ENCODE measurements around the gene EFCAB11.
A peak's percentile ranks its signal among the peaks of the same experiment; 100 is the strongest.

The EFCAB11 gene, protein sequence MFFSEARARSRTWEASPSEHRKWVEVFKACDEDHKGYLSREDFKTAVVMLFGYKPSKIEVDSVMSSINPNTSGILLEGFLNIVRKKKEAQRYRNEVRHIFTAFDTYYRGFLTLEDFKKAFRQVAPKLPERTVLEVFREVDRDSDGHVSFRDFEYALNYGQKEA

DNA sequence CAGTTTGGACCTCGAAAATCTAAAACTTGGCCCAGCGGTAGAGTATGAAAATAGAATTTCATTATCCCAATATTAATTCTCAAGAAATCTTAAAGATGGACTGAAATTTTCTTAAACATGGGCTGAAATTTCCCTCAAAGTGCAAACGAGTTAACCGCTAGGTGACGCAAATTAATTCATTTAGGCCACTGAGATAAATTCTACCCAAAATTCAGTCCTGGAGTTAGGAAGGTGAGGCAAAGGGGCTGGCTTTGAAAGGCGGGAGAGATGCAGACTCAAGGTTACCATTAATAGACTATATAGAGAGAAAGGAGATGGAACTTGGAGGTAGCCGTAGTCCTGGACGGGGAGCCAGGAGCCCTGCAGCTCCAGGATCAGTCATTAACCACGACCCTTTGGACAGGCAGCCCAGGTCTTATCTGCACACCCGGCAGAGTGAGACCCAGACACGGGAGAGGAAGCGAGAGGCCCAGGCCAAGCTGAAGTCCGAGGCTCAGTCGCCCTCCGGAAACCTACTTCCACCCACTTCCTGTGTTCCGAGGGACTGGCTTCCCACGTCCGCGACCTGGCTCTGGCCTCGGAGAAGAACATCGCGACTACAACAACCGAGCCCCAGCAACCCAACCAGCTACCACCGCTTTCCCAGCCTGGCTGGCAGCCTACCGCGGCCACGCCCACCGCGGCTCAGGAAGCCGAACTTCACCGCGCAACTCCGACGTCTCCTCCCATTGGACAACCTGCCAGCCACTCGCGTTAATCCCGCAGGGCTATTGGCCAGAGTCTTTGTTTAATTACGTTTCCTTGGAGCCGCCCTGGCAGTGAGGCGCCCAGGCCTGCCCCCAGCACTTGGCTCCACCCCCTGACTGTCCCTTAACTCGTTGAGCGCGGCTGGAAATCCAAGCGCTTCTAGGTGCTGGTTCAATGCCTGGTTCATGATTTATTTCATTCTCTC, at the start of gene EFCAB11:
Gene EFCAB11 (minus strand): TSS at position 661 of the 952 bp plus-strand sequence. CDS start 70 bp downstream, at position 591.
- DNase-seq, result peak; percentile 86 to 87

DNA sequence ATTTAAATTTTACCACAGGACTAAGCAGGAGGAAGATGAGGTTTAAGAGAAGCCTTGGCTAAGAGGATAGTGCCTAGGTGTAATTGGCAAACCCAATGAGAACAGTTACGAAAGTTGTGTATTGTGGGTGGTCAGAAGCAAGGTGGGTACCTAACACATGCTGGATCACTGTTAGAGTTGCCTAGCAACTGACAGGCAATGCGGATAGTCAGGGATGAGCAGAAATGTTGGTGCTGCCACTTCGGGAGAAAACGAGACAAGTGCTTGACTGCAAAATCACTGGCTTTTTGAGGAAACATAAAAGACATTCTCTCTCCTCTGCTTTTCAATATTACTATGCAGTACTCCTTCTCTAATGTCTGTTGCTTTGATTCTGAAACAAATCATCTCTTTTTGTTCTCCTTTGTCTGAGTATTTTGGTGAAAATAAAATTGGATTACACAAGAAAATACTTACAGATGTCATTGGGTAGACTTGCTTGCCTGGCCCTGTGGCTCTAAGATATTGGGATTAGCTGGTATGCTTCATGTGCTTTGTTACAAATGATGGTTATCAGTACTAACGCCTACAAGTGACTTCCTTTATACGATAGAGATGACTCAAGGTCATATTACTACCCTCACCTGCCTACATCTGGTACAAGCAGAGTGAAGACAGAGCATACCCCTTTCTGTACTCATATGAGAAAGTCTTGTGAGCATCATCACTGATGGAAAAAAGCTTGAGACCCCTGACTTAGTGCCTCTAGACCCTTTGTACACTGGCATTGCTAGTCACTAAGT, 49.2 kb upstream of the EFCAB11 start:
- no peak for DNase-seq

DNA sequence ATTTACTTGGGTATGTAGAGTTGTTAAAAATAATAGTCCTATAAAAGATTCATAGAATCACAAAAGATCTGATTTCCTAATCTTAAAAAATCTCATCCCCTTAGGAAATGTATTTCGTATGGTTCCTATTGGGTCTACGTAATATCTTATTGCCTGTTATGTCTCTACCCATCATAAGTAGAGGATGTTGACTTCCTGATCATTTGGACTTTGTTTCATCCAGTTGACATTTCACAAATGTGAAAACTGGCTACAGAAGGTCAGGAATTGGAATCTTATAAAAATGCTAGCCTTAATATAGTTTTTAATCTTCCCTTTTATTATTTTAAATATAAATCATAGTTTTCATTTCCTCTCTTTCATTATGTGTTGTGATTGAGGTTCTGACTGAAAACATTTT, 46.4 kb upstream of the EFCAB11 start:
- no peak for DNase-seq

DNA sequence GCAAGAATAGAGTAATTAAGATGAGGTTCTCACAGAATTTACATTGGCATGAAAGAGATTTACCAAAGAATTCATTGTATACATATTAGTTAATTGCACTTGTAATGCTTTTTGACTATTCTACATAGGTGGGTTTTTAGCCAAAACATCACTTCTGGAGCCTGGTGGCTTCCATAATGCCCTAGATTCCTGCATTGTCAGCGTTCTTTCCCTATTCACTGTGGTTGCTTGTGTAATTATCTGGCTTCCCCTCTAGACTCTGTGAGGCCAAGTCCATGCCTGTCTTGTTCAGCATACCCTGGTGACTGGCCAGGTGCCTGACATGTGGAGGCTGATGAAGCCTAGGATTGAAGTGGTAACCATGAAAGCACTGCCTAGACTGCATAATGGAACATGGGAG, 42.4 kb upstream of the EFCAB11 start:
- DNase-seq, result no peak

DNA sequence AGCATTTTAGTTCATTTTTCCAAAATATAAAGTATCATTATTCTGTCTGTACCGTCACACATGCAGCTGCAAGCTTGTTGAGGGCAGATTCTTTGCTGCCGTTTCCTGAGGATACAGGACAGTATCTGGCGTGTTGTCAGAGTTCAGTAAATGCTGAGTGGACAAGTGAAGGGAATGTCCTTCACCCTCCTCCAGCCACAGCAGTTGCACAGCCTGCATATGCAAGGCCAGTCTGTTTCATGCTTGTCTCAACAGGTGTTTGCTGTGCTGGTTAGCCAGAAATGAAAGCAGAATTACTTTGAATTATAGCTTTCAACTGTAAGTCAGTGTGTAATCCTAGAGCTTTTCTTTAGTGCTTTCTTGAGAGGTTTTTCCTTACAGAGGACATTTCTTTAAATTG, 37.7 kb upstream of the EFCAB11 start:
- no peak for DNase-seq

DNA sequence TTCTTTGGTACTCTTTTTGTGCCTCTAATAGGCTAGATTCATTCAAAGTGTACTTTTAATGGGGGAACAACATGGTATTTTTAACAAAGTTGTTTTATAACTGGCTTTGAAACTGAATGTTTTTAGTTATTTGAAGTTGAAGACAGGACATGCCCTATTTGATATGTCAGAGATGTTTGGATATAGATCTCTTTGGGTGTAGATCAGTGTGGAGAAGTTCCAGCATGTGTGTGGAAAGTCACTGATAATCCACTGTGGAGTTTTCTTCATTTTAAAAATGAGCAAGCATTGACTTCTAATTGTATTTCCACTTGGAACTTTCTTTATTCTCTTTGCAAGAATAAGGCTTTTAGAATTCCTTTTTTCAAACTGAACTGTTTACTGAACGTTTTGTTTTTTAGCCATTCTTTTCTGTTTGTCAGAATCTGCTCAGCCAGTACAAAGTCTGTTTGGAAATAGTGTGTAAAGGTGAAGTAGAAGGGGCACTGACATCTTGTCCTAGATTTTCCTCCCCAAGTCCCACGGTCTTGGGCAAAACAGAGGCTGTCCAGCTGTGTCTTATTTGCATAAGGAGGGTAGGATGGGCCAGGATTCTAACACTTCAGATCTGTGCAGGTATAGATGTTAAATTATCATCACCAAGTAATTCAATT, 36.2 kb upstream of the EFCAB11 start:
- no peak for DNase-seq

DNA sequence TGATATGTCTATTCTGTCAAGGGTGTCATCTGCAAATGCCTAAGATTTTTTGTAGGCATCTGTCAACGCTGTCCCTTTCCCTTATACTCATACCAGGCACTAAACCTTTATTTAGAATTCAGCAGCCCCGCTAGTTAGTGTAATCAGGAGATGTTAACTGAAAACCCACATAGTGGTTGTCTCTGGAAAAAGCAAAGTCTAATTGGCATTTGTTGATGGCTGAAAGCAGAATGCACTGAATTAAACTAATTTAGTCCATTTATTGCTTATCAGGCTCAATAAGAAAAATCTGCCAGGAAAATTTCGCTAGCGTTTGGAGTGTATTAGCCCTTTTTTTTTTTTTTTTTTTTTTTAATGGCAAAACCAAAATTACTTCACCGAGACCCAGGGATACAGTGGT, 35.7 kb upstream of the EFCAB11 start:
- no peak for DNase-seq

DNA sequence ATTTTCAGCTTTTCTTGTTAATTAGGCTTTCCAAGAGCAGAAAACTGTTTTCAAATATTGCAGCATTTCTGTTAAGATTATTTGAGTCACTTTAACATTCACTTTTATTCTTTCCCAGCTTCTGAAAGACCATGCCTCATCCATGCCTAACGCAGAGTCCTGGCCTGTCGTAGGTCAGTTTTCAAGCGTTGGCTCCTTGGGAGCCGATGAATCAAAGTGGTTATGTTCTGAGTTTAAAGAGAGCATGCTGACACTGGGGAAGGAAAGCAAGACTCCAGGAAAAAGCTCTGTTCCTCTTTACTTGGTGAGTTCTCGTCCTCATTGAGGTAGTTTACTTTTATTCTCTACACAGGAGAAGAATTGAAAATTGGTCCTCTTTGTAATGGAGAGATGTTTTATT, 34.3 kb upstream of the EFCAB11 start:
- DNase-seq, result no peak

DNA sequence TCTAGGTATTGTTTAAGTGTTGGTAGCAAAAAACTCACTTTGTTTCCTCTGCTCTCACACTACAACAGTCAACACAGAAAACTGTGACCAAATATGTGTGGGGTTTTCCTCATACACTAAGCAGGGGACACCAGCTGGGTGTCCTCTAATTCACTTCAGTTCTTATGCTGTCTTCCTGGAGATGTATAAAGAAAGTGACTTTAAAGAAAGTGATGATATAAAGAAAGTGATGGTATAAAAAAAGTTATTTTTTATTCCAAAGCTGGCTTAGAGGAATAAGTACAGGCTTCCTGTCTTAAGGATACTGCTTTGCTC, 32.6 kb upstream of the EFCAB11 start:
- no peak for DNase-seq

DNA sequence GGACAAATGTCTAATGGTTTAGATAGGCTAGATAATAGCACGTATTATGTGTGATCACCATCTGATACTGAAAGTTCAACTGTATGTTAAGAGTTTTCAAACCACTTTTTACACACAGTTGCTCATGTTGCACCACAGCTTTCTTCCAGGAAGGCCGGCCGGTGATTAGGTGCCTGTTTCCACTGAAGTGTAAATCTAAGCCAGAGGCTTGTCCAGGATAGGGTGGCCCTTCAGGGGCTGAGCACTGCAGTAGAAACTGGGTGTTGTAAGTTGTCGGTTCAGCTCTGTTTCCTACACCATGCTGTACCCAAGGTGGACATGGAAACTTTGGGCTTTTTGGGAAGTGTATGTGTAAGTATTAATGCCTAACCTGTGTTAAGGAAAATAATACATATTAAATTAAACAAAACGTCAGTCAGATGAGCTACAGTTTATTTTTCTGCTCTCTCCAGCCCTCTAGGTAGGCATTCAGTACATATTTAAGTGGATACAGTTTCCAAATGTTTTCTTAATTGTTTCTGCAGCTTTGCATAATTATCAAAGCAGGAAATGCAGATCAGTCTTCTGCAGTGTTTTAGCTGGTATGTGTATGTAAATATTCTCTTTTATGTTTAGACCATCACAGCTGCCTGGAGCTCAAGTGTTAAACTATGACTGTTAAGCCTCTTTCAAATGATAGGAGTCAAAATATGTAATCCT, 32.1 kb upstream of the EFCAB11 start:
- DNase-seq, result no peak

DNA sequence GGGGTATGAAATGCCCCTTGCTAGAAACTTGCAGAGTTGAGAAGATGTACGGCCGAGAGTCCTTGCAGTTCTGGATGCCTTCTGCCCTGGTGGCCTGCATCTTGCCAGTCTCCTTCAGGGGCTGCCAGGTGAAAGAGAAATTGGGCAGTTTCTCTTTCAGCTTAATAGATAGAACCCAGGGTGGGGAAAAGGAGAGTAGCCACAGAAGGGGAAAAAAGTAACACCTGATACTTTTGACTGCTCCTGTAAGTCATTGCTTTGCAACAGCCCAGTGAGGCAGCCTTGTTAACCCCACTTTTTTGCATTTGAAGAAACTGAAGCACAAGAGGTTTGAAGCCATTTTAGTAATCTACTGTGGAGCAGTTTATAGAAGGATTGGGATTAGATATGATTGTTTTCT, 28.8 kb upstream of the EFCAB11 start:
- DNase-seq, result no peak

DNA sequence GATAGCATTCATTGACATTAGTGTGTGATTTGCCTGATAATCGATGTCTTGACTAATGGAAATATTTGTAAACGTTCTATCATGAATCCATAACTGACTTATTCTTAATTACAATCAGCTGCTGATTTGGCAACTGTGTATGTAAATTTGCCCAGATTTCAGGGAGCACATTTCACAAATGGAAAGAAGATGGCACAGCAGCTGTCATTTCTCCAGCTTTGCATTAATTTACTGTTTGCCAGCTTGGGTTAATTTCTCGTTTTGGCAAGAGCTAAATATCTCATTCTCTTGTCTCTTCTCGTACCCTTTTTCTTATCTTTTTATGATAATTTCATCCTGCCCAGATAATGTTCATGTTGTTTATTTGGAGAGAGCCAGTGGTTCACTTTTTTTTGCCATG, 24.1 kb upstream of the EFCAB11 start:
- DNase-seq, result no peak

DNA sequence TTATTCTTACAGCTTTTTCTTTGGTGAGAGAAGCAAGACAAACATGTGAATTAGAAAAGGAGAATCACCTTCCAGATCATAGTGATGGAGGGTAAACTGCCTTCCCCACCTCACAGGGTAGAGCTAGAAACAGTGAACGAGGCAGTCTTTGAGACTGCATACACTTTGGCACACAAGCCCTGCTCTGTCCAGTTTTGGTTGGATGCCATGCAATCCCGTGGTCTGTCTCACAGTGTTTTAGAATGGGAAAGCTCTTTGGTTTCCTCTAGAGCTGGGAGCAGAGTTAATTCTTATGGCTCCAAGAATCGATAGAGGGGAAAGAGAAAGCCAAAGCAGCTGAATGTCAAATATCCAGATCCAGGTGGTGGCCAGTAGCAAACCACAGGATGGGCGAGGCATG, 23.1 kb upstream of the EFCAB11 start:
- no peak for DNase-seq

DNA sequence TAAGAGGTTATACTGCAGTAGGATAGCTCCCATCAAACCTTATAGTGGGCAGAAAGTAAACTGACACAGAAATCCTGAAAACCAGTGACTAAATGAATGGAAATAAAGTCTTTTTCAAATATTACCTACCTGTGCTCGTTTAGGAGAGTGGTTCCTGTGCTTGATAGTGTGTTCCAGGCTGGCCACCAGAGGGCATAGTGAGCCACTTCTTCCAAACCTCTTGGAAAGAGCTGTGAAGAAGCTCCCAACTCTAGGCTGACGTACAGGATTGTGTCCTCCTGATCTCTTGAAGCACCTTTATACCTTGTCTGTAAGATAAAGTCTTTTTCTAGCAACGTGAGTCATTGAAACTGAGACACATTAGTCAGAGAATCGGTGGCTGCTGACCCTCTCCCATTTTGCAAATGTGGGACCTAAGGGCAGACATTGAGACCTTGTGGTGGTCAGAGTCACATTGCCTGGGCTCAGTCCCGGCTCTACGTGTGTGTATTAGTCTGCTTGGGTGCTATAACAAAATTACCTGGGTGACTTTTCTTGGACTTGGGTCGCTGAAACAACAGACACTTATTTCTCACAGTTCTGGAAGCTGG, 18.8 kb upstream of the EFCAB11 start:
- peak; percentile 29 to 39 for DNase-seq

DNA sequence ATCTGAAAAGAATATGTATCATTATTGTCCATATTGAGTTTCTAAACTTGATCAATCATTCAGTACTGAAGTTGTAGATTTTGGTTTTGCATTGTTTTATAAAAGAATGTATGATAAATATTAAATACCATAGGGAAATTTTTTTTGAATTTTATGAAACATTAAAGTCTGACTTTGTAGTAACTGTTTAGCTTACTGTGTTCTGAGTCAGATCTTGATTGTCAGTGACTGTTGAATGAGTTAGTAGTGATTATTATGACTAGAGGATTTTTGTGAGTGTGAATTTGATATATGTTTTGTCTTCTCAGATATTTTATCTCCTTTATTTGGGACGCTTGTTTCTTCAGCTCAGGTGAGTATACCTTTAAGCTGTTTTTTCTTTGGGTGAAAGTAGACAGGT, 11.3 kb upstream of the EFCAB11 start:
- no peak for DNase-seq

DNA sequence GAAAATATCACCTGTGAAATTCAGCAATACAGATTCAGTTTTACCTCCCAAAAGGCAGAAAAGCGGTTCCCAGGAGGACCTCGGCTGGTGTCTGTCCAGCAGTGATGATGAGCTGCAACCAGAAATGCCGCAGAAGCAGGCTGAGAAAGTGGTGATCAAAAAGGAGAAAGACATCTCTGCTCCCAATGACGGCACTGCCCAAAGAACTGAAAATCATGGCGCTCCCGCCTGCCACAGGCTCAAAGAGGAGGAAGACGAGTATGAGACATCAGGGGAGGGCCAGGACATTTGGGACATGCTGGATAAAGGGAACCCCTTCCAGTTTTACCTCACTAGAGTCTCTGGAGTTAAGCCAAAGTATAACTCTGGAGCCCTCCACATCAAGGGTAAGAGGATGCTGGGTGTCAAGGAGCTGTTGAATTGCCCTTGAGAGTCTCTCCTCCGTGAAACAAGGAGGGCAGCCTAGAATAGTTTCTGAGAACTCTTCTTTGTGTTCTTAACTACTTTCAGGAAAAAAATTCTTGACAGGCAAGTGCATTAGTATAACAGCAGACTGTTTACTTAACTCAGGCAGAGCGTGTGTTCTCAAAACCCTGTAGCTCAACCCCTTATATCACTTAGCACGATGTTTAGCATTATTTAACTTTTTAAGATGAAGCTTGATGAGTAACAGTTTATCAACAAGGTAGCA, 8.9 kb upstream of the EFCAB11 start:
- DNase-seq, result no peak

DNA sequence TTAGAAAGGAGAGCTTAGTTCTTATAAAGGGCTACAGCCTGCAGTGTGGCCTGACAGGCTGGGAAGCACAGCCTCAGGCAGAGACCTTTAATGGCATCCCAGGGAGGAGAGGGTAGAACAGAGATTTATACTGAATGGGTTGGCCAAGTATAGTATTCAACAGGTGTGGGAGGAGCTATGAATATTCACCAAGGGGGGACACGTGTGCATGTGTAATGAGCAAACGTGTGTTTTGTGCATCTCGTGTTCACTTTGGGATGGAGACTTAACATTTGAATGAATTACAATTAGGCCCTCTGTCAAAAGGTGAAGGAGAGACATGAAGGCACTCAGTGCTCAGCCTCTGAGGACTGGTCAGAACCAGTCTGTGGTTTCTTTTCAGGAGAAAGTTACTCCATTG, 6.4 kb upstream of the EFCAB11 start:
- DNase-seq, result no peak

DNA sequence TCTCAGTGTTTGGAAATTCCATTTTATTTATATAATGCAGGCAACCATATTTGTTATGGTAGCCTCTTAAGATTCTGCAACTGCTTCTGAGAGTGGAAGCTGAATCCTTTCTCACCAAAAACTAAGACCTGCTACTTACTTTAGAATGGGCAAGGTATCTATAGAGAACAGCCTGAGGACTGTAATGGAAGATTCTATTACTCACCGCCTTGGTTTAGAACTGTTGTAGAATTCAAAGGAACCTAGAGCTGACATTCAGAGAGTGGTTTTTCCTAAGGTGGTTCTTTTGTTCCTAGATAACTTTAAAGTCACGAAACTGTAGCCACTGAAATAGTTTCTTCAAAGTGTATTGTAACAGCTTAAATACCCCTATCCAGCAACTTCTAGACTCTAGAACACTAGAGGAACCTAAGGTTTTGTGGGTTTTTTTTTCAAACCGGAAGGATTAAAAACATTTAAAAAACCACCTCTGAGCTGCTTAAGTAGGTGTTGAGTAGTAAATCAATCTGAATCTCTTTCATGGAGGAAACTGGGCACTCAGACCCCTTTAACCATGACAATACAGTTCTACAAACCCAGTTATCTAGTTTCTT, 5.4 kb upstream of the EFCAB11 start:
- DNase-seq, result no peak

DNA sequence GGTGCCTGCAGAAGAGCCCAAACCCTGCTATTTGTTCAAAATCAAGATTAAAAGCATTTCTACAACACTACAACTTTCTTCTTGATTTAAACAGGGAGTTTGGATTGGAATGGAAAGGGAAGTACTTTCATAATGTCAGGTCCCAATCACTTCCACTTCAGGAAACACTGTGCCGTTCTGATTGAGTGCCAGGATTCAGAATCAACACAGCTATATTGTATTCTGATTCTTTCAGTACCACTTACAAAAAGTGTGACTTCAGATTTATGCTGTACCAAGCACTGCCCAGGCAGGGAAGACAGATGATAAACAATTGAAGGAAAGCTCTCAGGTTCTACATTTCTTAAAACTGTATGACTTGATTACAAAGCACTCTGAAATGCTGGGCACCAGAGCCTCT, 4.4 kb upstream of the EFCAB11 start:
- DNase-seq, result no peak

DNA sequence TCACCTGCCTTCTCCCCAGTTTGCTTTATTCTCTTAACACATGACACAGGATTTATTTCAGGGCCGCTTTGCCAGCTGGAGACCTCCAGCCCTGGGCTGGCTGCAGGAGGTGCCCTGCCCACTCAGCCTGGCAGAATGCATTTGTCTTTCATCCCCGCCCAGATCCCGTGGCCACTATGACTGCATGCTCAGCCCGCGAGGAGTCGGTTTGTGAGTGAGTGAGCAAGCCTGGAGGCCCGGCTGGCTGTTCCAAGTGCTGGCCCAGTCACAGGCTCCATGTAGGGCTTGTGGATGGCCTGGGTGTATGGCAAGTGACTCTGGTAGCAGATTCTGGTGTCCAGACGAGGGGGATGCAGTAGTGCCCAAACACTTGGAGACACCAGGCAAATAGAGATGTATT, 3.3 kb upstream of the EFCAB11 start:
- no peak for DNase-seq

DNA sequence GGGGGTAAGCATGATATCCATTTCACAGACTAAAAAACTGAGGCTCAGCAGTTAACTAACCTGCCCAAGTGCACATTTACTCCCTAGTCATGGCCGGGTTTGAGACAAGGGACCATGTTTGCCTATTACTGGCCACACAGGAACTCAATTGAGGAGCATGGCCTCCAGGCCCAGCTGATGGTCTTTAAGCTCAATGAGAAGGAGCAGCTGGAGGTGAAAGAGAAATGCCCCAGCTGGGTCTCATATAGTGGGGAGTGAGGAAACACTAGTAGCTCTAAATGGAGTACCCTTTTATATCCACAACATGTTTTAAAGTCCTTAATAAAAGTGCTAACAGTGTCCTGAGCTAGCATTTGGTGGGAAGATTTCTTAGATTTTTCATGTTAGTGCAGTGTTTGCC, 2.8 kb upstream of the EFCAB11 start:
- no peak for DNase-seq

Data from stimulated activated CD4-positive, alpha-beta T cell treated with anti-CD3 and anti-CD28 coated beads, Interleukin-2, amount 100 ng/mL, for 48 hours (primary cell).